HG02870 (cell line): ENCODE results near the gene TOR1A.
"Not testable (repeated sequence)": the region's sequence is repeated elsewhere in the genome, so short reads cannot be mapped to it uniquely, and the experiment has no call there.

Source experiments
- ATAC-seq: cut with Tn5 transposase; IDR thresholded peaks from one replicate; pipeline ENCODE4 v1.9.1; 2021; ENCODE audit warnings: mild to moderate bottlenecking, moderate library complexity; ENCODE audit not compliant: unreplicated experiment

The TOR1A gene

DNA sequence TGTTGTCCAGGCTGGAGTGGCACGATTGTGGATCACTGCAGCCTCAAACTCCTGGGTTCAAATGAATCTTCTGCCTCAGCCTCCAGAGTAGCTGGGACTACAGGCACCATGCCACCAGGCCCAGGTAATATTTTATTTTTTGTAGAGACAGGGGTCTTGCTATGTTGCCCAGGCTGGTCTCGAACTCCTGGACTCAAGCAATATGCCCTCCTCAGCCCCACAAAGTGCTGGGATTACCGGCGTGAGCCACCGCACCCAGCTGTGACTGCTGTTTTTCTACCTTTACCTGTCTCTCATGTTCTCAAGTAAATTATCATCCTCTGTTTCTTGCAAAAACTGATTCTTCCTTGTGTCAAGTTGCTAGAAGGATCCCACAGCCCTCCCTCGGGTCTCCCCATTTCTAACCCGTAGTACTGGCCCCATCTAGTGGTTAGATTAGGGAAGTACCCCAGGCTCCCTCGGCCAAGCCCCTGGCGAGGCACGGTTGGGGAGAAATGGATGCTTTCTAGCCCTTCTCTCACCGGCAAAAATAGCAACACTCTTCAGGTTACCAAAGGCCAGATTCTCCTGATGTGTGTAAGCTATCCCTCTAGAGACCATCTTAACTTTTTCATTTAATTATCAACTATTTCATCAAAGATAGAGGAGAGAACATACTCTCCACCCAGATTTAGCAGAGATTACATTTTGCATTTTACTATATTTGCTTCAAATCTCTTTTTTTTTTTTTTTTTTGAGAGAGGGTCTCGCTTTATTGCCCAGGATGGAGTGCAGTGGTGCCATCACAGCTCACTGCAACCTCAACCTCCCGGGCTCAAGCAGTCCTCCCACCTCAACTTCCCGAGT lies 40.2 kb downstream of the TOR1A start:
- no peak for ATAC-seq

DNA sequence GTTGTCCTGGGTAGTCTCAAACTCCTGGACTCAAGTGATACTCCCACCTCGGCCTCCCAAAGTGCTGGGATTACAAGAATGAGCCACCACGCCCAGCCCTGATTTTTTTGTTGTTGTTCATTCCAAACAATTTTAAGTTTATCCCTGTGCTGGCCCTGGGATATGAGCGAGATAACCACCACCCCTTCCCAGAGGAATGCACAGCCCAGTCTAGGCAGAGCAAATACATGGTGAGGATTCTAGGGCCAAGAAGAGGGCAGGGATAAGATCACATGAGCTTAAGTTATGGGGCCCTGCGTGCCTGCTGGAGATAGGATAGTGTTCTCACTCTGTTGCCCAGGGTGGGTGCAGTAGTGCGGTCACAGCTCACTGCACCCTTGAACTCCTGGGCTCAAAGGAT lies 42.0 kb downstream of the TOR1A start:
- no peak for ATAC-seq

DNA sequence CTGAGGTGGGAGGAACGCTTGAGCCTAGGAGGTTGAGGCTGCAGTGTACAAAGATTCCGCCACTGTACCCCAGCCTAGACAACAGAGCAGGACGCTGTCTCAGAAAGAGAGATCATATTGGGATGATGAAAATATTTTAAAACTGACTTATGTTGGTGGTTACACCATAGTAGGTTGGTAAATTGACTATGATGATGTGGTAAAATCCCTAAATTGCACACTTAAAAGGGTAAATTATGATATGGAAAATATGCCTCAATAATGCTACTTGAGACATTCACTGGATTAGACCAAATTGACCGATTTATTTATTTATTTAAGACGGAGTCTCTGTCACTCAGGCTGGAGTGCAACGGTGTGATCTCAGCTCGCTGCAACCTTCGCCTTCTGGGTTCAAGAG lies 42.8 kb downstream of the TOR1A start:
- ATAC-seq, result no peak

DNA sequence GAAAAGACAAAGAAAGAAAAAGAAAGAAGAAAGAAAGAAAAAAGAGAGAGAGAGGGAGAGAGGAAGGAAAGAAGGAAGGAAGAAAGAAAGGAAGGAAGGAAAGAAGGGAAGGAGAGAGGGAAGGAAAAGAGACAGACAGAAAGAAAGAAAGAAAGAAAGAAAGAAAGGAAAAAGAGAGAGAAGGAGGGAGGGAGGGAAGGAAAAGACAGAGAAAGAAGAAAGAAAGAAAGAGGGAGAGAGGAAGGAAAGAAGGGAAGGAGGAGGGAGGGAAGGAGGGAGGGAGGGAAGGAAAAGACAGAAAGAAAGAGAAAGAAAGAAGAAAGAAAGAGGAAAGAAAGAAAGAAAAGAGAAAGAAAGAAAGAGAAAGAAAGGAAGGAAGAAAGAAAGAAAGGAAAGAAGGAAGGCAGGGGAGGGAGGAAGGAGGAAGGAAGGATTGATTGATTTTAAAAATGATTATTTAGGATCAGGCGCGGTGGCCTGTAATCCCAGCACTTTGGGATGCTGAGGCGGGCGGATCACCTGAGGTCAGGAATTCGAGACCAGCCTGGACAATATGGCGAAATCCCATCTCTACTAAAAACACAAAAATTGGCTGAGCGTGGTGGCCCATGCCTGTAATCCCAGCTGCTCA lies 44.3 kb downstream of the TOR1A start:
- no peak for ATAC-seq

DNA sequence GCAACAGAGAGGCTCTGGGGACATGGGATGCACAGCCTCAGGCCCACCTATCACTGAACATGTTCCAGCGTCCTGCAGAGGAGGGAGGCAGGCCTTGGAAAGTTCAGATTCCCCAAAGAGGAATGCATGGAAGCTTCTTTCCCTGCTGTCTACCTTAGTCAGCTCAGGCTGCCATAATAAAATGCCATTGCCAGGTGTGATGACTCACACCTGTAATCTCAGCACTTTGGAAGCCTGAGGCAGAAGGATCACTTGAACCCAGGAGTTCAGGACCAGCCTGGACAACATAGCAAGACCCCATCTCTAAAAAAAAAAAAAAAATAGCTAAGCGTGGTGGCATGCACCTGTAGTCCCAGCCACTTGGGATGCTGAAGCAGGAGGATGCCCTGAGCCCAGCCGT lies 45.5 kb downstream of the TOR1A start:
- ATAC-seq, result no peak

DNA sequence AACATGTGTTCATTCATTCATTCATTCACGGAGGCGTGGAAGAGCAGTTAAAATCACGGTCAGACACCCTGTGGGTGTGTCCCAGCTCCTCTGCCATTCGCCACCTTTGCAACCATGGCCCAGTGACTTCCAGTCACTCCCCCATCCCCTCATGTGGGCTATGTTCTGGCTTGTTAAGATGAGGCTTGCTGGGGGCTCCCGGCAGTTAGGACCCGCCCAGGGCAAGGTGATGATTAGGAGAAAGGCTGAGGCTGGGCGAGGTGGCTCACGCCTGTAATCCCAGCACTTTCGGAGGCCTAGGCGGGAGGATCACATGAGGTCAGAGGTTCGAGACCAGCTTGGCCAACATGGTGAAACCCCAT lies 46.2 kb downstream of the TOR1A start:
- ATAC-seq, result no peak

DNA sequence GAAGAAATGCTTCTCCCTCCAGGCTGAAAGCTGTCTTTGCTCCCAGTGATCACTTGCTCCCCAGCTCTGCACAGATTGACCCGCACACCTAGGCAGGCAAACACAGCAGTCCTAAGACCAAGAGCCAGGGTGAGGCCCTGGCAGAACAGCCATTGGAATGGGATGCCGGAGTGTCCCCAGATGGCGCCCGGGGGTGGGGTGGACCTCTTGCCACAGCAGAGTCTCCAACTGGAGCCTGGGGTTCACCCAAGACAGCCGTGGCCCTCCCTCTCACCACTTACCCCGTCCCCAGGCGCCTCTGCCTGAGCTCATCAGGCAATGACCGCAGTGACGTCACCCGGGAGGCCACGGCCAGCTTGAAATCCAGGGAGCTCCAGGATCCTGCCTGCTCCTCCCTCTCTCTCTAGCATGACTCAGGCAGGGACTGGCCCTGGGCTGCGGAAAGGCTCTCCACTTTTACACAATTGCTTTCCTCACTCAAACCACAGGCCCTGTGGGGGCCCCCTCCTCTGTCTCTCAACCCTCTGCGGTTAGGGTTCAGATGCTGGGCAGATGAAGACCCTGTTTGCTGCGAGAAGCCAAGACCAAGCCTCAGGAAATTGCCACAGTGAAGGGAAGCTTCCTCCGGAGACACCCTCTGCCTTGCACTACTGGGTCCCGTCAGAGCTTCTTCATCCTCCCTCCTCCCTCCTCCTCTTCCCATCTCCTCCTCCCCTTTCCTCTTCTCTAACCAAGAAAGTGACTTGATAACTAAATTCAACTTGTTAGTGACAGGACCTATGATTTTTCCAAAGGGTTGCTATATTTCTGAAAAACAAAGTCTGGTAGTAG lies 46.8 kb downstream of the TOR1A start:
- no peak for ATAC-seq

DNA sequence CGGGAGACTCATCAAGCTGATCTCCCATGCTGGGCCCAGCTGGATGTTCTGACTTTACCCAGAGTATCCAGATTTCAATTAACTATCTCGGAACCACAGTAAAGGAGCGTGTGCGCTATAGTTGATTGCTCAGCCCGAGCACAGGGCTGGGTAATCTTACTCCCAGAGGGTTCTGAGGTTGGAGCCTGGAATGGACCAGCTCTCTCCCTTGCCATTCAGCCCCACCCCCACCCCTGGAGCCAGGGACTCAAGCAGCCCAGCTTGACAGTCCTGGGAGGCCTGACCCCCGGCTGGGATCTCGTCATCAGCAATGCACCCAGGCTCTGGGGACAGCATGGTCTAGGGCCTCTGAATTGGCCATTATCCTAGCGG lies 47.4 kb downstream of the TOR1A start:
- no peak for ATAC-seq

DNA sequence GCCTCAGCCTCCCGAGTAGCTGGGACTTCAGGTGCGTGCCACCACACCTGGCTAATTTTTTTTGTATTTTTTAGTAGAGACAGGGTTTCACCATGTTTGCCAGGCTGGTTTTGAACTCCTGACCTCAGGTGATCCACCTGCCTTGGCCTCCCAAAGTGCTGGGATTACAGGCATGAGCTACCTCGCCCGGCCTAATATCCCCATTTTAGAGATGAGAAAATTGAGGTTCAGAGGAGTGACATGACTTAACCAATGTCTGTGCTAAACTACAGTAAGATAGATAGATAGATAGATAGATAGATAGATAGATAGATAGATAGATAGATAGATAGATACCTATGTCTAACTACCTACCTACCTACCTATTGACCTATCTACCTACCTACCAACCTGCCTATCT lies 47.8 kb downstream of the TOR1A start:
- ATAC-seq, result not testable (repeated sequence)

DNA sequence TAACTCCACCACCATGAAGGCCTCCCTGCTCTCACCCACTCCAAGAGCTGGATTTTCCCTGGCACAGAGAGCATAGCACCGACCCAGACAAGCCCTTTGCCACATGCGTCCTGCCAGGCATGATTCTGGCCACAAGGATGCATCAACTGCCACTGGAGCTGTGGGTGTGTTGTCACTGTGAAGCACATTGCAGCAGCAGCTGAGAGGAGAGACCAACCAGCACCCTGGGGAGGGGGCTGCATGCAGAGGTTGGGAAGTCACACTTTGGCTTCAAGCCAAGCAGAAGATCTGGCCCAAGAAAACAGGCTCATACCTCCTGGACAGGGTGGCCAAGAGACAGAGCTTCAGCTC lies 48.5 kb downstream of the TOR1A start:
- no peak for ATAC-seq

DNA sequence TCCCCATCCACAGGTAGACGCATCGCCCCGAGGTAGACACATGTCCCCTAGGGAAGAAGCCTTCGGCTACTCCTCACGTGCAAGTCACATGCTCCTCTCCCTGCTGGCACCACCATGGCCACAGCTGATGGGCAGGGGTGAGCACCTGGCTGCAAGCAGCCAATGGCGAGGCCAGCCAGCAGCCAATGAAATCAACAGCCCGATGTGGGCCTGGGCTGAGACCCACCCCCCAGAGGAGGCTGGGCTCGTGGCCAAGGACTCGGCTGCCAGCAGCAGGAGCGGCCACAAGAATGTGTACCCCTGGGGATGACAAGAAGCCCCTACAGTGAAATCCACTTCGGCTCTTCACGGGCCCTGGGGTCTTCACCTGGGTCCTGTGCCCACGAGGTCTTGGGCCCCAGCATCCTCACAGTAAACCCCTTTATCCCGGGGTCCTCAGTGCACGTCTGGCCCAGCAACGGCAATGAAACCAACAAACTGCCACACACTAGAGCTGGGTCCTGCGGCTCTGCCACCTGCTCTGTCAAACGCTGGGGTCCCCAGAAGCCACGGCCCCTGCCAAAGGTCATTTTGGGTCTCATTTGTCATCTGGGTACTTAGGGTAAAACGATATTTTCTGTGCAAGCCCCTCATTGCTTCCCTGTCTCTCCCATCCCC lies 49.0 kb downstream of the TOR1A start:
- ATAC-seq, result no peak

DNA sequence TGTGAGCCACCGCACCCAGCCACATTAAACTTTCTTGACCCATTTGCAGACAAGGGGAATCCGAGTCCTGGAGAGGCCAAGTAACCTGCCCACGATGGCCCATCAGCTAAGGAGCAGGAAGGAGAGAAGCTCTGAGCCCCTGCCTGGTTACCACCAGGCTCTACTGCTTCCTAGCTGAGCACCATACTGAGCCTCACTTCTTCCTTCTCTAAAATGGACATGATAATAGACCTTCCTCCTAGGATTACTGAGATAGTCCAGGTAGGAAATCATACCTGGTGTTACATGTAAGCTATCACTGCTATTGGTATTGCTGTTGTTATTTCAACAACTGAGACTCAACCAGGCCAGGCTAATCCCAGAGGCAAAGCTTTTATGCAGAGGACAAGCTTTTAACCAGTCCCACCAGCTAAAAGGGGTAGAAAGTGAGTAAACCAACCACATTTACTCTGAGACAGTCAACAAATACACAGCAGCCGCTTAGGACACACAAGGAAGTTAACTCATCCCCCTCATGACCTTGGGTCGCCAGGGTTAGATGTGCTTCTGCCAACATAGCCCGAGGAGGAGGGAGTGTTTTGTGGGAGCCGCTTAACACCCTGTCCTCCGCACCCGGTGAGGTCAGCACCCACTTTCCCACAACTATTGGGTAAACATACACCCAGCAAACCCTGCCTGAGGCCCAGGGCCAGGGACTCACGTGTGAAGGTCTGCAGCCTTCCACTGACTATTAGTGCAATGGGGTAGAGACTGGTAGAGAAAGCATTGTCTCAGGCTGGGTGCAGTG lies 50.5 kb downstream of the TOR1A start:
- ATAC-seq, result no peak

DNA sequence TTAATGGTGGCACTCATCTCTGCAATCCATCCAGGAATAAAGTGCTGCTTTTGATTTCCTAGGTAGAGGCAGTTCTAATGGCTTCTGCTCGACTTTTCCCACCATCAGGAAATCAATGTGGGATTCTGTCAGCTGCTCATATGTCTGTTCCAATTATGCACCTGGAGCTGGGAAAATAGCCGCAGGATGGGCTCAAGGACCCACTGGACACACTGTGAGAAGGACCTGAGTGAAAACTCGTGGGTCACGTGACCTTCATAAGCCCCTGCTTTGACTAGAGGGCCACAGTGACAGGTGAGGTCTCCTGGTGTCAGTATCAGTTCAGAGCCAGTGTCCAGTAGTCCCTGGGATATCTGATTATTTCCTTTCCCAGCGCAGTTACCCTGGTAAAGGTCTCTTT lies 53.2 kb downstream of the TOR1A start:
- ATAC-seq, result no peak

DNA sequence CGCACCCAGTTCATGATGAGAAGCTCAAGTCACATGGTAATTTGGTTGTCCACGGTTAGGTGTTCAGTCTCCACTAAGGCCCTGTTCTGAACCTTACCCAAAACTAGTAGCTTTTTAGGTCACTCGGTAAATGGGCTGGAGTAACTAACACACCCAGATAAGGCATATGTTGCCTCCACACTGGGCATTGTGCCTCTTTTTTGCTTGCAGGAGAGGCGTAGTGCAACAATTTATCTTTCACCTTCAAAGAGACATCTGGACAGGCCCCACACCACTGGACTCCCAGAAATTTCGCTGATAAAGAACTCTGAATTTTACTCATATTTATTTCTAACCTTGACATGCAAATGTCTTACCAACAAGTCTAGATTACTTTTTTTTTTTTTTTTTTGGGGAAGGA lies 54.3 kb downstream of the TOR1A start:
- ATAC-seq, result no peak

DNA sequence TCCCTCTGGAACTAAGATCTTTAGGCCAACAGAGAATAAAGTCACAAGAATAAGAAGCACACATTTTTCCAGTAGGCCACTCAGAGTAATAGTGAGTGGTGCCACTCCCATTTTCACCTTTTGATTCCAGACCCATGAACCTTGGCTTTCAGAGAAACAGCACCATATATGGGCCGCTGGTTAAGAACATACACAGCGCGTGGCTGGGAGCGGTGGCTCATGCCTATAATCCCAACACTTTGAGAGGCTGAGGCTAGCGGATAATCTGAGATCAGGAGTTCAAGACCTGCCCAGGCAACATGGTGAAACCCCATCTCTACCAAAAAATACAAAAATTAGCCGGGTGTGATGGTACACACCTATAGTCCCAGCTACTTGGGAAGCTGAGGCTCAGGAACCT lies 55.5 kb downstream of the TOR1A start:
- no peak for ATAC-seq

DNA sequence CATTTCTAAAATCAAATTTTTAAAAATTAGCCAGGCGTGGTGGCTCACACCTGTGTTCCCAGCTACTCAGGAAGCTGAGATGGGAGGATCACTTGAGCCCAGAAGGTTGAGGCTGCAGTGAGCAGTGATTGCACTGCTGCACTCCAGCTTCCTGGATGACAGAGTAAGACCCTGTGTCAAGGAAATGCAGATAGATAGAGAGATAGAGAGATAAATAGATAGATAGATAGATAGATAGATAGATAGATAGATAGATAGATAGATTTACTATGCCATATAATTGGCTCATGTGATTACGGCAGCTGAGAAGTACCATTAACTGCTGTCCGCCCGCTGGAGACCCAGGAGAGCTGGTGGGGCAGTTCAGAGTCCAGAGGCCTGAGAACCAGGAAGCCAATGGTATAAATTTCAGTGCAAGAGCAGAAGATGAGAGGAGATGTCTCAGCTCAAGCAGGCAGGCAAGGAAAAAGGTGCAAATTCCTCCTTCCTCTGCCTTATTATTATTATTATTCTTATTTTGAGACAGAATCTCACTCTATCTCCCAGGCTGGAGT lies 58.1 kb downstream of the TOR1A start:
- ATAC-seq, result no peak

DNA sequence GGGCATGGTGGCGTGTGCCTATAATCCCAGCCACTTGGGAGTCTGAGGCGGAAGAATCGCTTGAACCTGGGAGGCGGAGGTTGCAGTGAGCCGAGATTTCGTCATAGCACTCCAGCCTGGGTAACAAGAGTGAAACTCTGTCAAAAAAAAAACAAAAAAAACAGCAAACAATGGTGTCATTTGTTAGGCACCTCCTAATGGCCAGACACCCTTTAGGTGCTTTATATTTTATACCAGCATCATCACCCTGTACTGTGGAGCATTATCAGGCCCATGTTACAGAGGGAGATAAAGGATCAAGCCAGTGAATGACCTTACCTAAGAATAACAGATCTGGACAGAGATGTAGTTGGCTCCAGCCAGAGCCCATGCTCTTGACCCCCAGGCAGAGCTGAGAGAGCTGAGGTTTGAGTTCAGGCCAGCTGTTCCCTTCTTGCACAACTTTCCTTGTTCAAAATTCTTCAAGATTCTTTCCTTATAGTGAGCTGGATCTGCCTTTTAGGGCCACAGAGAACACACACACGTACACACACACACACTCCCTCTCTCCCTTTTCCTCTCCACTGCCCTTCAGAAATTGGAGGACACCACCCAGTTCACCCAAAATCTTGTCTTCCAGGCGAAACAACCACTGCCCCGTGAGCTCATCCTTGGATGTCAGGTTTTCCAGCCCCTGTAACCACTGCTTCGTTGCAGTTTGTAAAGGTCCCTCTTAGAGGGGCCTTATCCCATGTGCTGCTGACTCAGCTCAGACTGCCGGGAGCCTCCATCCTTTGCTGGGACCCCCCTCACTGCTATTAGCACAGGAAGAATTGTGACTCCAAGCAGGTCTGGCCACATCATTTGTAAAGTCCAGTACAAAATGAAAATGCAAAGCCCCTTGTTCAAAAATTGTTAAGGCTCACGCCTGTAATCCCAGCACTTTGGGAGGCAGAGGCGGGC lies 60.7 kb downstream of the TOR1A start:
- ATAC-seq, result no peak
